ENCODE results near the gene COL4A4.

Gene COL4A4

DNA sequence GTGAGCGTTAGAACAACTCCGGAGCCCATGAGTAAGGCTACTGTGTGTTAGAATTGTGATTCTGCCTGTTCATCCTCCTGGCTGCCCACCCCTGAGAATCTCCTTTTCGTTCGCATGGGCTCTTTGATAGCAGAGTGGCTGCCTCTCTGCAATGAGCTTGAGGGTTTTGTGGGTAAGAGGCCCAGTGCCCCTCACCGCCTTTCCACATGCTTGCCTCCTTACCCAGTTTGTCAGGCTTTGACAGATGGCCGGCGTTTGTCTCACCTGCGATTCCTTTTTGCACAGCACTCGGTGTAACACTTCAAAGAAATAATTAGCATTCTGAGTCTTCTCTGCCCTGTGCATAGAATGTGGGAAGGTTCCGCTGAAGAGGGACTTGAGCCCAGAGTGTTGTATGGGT, 190.2 kb downstream of the COL4A4 start (continued):
- TF ChIP-seq, protein P1, sequence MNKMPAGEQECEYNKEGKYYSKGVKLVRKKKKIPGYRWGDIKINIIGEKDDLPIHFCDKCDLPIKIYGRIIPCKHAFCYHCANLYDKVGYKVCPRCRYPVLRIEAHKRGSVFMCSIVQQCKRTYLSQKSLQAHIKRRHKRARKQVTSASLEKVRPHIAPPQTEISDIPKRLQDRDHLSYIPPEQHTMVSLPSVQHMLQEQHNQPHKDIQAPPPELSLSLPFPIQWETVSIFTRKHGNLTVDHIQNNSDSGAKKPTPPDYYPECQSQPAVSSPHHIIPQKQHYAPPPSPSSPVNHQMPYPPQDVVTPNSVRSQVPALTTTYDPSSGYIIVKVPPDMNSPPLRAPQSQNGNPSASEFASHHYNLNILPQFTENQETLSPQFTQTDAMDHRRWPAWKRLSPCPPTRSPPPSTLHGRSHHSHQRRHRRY (tag by site-specific recombination; IDR thresholded peaks at IDR 0.05): no peak
- TF ChIP-seq BCL11A (tag by site-specific recombination; IDR thresholded peaks at IDR 0.05; ENCODE audit: low read depth): no peak
- TF ChIP-seq, protein P2, sequence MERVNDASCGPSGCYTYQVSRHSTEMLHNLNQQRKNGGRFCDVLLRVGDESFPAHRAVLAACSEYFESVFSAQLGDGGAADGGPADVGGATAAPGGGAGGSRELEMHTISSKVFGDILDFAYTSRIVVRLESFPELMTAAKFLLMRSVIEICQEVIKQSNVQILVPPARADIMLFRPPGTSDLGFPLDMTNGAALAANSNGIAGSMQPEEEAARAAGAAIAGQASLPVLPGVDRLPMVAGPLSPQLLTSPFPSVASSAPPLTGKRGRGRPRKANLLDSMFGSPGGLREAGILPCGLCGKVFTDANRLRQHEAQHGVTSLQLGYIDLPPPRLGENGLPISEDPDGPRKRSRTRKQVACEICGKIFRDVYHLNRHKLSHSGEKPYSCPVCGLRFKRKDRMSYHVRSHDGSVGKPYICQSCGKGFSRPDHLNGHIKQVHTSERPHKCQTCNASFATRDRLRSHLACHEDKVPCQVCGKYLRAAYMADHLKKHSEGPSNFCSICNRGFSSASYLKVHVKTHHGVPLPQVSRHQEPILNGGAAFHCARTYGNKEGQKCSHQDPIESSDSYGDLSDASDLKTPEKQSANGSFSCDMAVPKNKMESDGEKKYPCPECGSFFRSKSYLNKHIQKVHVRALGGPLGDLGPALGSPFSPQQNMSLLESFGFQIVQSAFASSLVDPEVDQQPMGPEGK (tag by site-specific recombination; IDR thresholded peaks at IDR 0.05): no peak

DNA sequence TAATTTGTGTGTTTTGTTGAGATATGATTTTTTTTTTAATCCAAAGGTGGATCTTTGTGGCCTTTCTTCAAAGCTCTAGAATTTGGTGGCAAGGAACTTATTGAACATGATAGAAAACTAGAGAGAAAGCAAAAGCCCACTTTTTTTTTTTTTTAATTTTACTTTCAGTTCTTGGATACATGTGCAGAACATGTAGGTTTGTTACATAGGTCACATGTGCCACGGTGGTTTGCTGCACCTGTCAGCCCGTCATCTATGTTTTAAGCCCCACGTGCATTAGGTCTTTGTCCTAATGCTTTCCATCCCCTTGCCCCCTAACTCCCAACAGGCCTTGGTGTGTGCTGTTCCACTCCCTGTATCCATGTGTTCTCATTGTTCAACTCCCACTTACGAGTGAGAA, 192.2 kb downstream of the COL4A4 start:
- TF ChIP-seq GFI1B (tag by site-specific recombination; IDR thresholded peaks at IDR 0.05): no peak
- TF ChIP-seq GLI2 (tag by site-specific recombination; IDR thresholded peaks at IDR 0.05; ENCODE audit: borderline replicate concordance, low read depth): no peak
- no peak for TF ChIP-seq ZNF561 (tag by site-specific recombination; IDR thresholded peaks at IDR 0.05; ENCODE audit: borderline replicate concordance)
- no peak for TF ChIP-seq ZNF560 (tag by site-specific recombination; IDR thresholded peaks at IDR 0.05; ENCODE audit: borderline replicate concordance)
- TF ChIP-seq, protein P3, sequence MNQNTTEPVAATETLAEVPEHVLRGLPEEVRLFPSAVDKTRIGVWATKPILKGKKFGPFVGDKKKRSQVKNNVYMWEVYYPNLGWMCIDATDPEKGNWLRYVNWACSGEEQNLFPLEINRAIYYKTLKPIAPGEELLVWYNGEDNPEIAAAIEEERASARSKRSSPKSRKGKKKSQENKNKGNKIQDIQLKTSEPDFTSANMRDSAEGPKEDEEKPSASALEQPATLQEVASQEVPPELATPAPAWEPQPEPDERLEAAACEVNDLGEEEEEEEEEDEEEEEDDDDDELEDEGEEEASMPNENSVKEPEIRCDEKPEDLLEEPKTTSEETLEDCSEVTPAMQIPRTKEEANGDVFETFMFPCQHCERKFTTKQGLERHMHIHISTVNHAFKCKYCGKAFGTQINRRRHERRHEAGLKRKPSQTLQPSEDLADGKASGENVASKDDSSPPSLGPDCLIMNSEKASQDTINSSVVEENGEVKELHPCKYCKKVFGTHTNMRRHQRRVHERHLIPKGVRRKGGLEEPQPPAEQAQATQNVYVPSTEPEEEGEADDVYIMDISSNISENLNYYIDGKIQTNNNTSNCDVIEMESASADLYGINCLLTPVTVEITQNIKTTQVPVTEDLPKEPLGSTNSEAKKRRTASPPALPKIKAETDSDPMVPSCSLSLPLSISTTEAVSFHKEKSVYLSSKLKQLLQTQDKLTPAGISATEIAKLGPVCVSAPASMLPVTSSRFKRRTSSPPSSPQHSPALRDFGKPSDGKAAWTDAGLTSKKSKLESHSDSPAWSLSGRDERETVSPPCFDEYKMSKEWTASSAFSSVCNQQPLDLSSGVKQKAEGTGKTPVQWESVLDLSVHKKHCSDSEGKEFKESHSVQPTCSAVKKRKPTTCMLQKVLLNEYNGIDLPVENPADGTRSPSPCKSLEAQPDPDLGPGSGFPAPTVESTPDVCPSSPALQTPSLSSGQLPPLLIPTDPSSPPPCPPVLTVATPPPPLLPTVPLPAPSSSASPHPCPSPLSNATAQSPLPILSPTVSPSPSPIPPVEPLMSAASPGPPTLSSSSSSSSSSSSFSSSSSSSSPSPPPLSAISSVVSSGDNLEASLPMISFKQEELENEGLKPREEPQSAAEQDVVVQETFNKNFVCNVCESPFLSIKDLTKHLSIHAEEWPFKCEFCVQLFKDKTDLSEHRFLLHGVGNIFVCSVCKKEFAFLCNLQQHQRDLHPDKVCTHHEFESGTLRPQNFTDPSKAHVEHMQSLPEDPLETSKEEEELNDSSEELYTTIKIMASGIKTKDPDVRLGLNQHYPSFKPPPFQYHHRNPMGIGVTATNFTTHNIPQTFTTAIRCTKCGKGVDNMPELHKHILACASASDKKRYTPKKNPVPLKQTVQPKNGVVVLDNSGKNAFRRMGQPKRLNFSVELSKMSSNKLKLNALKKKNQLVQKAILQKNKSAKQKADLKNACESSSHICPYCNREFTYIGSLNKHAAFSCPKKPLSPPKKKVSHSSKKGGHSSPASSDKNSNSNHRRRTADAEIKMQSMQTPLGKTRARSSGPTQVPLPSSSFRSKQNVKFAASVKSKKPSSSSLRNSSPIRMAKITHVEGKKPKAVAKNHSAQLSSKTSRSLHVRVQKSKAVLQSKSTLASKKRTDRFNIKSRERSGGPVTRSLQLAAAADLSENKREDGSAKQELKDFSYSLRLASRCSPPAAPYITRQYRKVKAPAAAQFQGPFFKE (tag by site-specific recombination; IDR thresholded peaks at IDR 0.05; ENCODE audit: borderline replicate concordance): no peak
- no peak for TF ChIP-seq ZNF830 (tag by site-specific recombination; IDR thresholded peaks at IDR 0.05; ENCODE audit: low read depth)
- TF ChIP-seq SCRT2 (tag by site-specific recombination; IDR thresholded peaks at IDR 0.05): no peak
- no peak for TF ChIP-seq ZNF670 (tag by site-specific recombination; IDR thresholded peaks at IDR 0.05; ENCODE audit: low read depth)
- TF ChIP-seq, protein P4, sequence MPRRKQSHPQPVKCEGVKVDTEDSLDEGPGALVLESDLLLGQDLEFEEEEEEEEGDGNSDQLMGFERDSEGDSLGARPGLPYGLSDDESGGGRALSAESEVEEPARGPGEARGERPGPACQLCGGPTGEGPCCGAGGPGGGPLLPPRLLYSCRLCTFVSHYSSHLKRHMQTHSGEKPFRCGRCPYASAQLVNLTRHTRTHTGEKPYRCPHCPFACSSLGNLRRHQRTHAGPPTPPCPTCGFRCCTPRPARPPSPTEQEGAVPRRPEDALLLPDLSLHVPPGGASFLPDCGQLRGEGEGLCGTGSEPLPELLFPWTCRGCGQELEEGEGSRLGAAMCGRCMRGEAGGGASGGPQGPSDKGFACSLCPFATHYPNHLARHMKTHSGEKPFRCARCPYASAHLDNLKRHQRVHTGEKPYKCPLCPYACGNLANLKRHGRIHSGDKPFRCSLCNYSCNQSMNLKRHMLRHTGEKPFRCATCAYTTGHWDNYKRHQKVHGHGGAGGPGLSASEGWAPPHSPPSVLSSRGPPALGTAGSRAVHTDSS (tag by site-specific recombination; IDR thresholded peaks at IDR 0.05): no peak
- no peak for TF ChIP-seq ZNF239 (tag by site-specific recombination; IDR thresholded peaks at IDR 0.05)
- H3K36me3 ChIP-seq (ENCODE audit: control insufficient read depth in 2 of 2, insufficient read depth in 1 of 2, low read length in 2 of 2): no peaks in the 10 kb centered on the region
- H3K4me3 ChIP-seq (ENCODE audit: low read depth, low read length): no peak overlapping the region
- POLR2A ChIA-PET: no interaction called here
- H3K4me1 ChIP-seq (ENCODE audit: control insufficient read depth, insufficient read depth, low read length): no peaks in the 10 kb centered on the region
- CTCF ChIA-PET: interaction anchor here (0.6 kb wide), 1 partner anchor 743 kb away, joined by 5 read pairs; no protein-coding TSS in a partner anchor
- H3K27ac ChIP-seq (ENCODE audit: extremely low read depth, low read depth, low read length): no peak overlapping the region
- no peaks in the 10 kb centered on the region for H3K9me3 ChIP-seq (ENCODE audit: control insufficient read depth, insufficient read depth, low read depth, low read length)

All from HEK293 (cell line).